A673 (cell line): ENCODE measurements around the gene TTLL1.

Experiments used
- EZH2 ChIP-seq: fragments of 200-600 bp; sonication (generic); IDR thresholded peaks from 2 replicates; pipeline ENCODE4 v1.6.1; 2017; ENCODE audit warnings: borderline replicate concordance, low read depth, mild to moderate bottlenecking, mixed read lengths, antibody characterized with exemption, low read length; ENCODE audit not compliant: poor library complexity, severe bottlenecking
- TF ChIP-seq, protein P1 (sequence below): fragments of 300-800, 200-600 bp; sonication (generic); conservative IDR thresholded peaks from 2 replicates; pipeline ENCODE4 v1.5.1; 2017; ENCODE audit warnings: low read depth, mild to moderate bottlenecking, antibody characterized with exemption, low read length, moderate library complexity, mixed read lengths

DNA sequence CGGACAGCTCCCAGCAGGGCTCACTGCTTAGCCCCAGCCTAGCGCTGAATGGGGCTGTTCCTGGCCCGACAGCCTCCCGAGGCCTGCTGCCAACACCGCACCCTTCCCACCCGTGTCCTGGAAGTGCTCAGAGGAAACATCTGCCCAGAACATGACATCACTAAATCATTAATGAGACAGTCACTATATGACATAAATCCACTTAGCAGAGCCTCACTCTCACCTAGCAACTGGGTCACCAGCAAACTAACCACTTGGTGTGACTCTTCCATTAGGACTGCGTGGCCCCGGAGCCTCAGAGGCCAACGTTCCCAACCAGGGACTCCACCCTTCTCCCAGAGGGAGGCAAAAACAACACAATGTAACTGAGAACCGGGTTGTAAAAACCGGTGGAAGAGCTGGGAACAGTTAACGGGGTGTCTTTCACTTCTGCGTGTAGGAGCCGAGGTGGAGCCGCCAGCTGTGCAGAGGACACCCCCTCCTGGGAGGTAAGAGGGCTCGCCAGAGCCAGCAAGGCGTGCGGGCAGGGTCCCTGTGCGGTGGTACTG, 52.8 kb downstream of the TTLL1 start:
- TF ChIP-seq, protein P1, sequence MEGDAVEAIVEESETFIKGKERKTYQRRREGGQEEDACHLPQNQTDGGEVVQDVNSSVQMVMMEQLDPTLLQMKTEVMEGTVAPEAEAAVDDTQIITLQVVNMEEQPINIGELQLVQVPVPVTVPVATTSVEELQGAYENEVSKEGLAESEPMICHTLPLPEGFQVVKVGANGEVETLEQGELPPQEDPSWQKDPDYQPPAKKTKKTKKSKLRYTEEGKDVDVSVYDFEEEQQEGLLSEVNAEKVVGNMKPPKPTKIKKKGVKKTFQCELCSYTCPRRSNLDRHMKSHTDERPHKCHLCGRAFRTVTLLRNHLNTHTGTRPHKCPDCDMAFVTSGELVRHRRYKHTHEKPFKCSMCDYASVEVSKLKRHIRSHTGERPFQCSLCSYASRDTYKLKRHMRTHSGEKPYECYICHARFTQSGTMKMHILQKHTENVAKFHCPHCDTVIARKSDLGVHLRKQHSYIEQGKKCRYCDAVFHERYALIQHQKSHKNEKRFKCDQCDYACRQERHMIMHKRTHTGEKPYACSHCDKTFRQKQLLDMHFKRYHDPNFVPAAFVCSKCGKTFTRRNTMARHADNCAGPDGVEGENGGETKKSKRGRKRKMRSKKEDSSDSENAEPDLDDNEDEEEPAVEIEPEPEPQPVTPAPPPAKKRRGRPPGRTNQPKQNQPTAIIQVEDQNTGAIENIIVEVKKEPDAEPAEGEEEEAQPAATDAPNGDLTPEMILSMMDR = no peak
- TF ChIP-seq EZH2 = no peak
